Endothelial cell of umbilical vein (primary cell): Measurements from ENCODE around the gene FA2H. TPM values are rescaled to one million over a fixed set of nuclear protein-coding genes. Genes with fewer than 3 reads are reported as not detected.

Experiments used
- BruUV-seq: library from RNA; stranded (reverse); fragments of 400-500 nt; replicated peaks from 2 replicates; lab custom pipeline; 2021; lab: Mats Ljungman, UMichigan
- CTCF ChIA-PET: fragments of 300-600, 350-600 bp; sonication (Branson Sonifier 250); formaldehyde crosslinking; loops from one replicate; lab custom pipeline; 2021; ENCODE audit warnings: antibody characterized with exemption, inconsistent platforms; lab: Charles Lee
- POLR2A ChIA-PET: fragments of 300-600, 350-600 bp; sonication (Branson Sonifier 250); formaldehyde crosslinking; loops from one replicate; lab custom pipeline; 2021; ENCODE audit warnings: antibody characterized with exemption, inconsistent platforms; lab: Charles Lee
- DNase-seq: peaks from one replicate; pipeline ENCODE4 v3.0.0-alpha.2; 2011; ENCODE audit warnings: low read depth, low spot score
- FAIRE-seq: peaks from 2 replicates; lab custom pipeline; 2011; peaks lifted over from hg19 to GRCh38; lab: Jason Lieb, UNC
- H2AFZ ChIP-seq: 2 replicates; pipeline ENCODE4 v1.6.0; 2012; ENCODE audit warnings: low read depth, low read length, control low read depth, inconsistent platforms
- H3K27ac ChIP-seq: 2 replicates; pipeline ENCODE4 v1.5.1; 2011; ENCODE audit warnings: low read depth, mild to moderate bottlenecking, control low read depth, low read length, moderate library complexity; ENCODE audit not compliant: insufficient read depth
- H3K27me3 ChIP-seq, 2 experiments: 2 replicates each; pipeline versions ENCODE4 v1.6.0 to v1.6.1; 2011; ENCODE audit warnings: low read length in 2 of 2, mixed read lengths in 1 of 2; ENCODE audit not compliant: control insufficient read depth in 2 of 2, insufficient read depth in 2 of 2
- H3K36me3 ChIP-seq, 2 experiments: 2 replicates in 1 of 2; 3 replicates in 1 of 2; pipeline ENCODE4 v1.5.1; 2011; ENCODE audit warnings: low read length in 2 of 2, mild to moderate bottlenecking in 1 of 2, moderate library complexity in 1 of 2; ENCODE audit not compliant: control insufficient read depth in 2 of 2, insufficient read depth in 2 of 2; ENCODE audit errors: extremely low read depth in 1 of 2
- H3K4me1 ChIP-seq: 3 replicates; pipeline ENCODE4 v1.5.1; 2011; ENCODE audit warnings: mild to moderate bottlenecking, low read length; ENCODE audit not compliant: control insufficient read depth, insufficient read depth; ENCODE audit errors: extremely low read depth
- H3K4me2 ChIP-seq: 2 replicates; pipeline ENCODE4 v1.6.1; 2011; ENCODE audit warnings: low read length, control low read depth, mixed read lengths; ENCODE audit not compliant: insufficient read depth
- H3K4me3 ChIP-seq, 3 experiments: fragments of 200-600 bp in 1 of 3; sonication (generic), shearing (Covaris generic) in 1 of 3; replicated peaks in 1 of 3; 2 replicates each; pipeline ENCODE4 v1.5.1; 2011 to 2016; ENCODE audit warnings: control low read depth in 3 of 3, low read length in 3 of 3, mild to moderate bottlenecking in 2 of 3, inconsistent platforms in 1 of 3, low read depth in 1 of 3, moderate library complexity in 1 of 3; ENCODE audit not compliant: insufficient read depth in 1 of 3
- H3K79me2 ChIP-seq: 2 replicates; pipeline ENCODE4 v1.6.0; 2012; ENCODE audit warnings: low read length, inconsistent platforms; ENCODE audit not compliant: control insufficient read depth, insufficient read depth
- H3K9ac ChIP-seq: replicated peaks from 2 replicates; pipeline ENCODE3; 2011; ENCODE audit warnings: low read length, control low read depth; ENCODE audit not compliant: insufficient read depth; ENCODE audit errors: extremely low read depth
- H3K9me1 ChIP-seq: replicated peaks from 3 replicates; pipeline ENCODE4 v1.6.0; 2011; ENCODE audit warnings: mild to moderate bottlenecking, low read length; ENCODE audit not compliant: control insufficient read depth, insufficient read depth; ENCODE audit errors: extremely low read depth
- H3K9me3 ChIP-seq: replicated peaks from 2 replicates; pipeline ENCODE4 v1.5.1; 2012; ENCODE audit warnings: low read length, inconsistent platforms; ENCODE audit not compliant: control insufficient read depth, insufficient read depth
- H4K20me1 ChIP-seq: replicated peaks from 2 replicates; pipeline ENCODE3; 2011; ENCODE audit warnings: mild to moderate bottlenecking, low read length; ENCODE audit not compliant: control insufficient read depth, insufficient read depth; ENCODE audit errors: extremely low read depth
- CTCF ChIP-seq, 2 donors: IDR thresholded peaks; 1 replicate in 1 of 2; 2 replicates in 1 of 2; pipeline ENCODE4 v1.5.1; 2011; ENCODE audit warnings: low read length in 2 of 2, mild to moderate bottlenecking in 2 of 2, moderate library complexity in 2 of 2, control low read depth in 1 of 2, inconsistent platforms in 1 of 2, low read depth in 1 of 2; ENCODE audit not compliant: insufficient read depth in 1 of 2; ENCODE audit errors: extremely low read depth in 1 of 2
- EZH2 ChIP-seq: IDR thresholded peaks from 2 replicates; pipeline ENCODE4 v1.6.1; 2012; ENCODE audit warnings: borderline replicate concordance, low read depth, mild to moderate bottlenecking, moderate library complexity, low read length, inconsistent platforms; ENCODE audit not compliant: severe bottlenecking
- FOS ChIP-seq: IDR thresholded peaks from 2 replicates; pipeline ENCODE4 v1.6.1; 2011; ENCODE audit warnings: mild to moderate bottlenecking, low read length, moderate library complexity, borderline replicate concordance; ENCODE audit not compliant: insufficient read depth
- GATA2 ChIP-seq: IDR thresholded peaks from 2 replicates; pipeline ENCODE4 v1.7.0; 2011; ENCODE audit warnings: low read depth, mild to moderate bottlenecking, moderate library complexity, mixed read lengths, low read length; ENCODE audit not compliant: insufficient read length, insufficient read depth
- JUN ChIP-seq: IDR thresholded peaks from 2 replicates; pipeline ENCODE4 v1.6.1; 2011; ENCODE audit warnings: borderline replicate concordance, low read depth; ENCODE audit not compliant: insufficient read length, insufficient read depth
- MAX ChIP-seq: IDR thresholded peaks from 2 replicates; pipeline ENCODE4 v1.6.1; 2011; ENCODE audit not compliant: insufficient read depth, insufficient read length
- MYC ChIP-seq: IDR thresholded peaks from one replicate; pipeline ENCODE4 v1.6.1; 2011; ENCODE audit warnings: mild to moderate bottlenecking, low read depth, low read length
- POLR2A ChIP-seq: IDR thresholded peaks from 2 replicates; pipeline ENCODE4 v1.6.1; 2012; ENCODE audit warnings: low read depth, mild to moderate bottlenecking, control low read depth, low read length
- POLR2AphosphoS5 ChIP-seq: IDR thresholded peaks from 2 replicates; pipeline ENCODE4 v1.6.1; 2012; ENCODE audit warnings: low read depth, mild to moderate bottlenecking, control low read depth, low read length, moderate library complexity; ENCODE audit not compliant: insufficient read depth
- dilution Hi-C: fragments of 300-500 bp; cut with MboI; formaldehyde crosslinking; loops from one replicate; pipeline ENCODE4 v1.15.0; 2019; ENCODE audit warnings: low sequenced_read_pairs; ENCODE audit not compliant: extremely low pct_ligation_motif_present
- intact Hi-C: fragments of 100-400 bp; cut with micrococcal nuclease; formaldehyde crosslinking; loops from one replicate; pipeline ENCODE4 v1.10.0; 2022
- polyA plus RNA-seq, 4 experiments: library from polyadenylated mRNA; depleted of rRNA in 3 of 4; stranded (reverse) in 3 of 4; unstranded in 1 of 4; fragments of >200 nt; gene quantifications; 2 replicates each; pipeline versions ENCODE4 v1.2.1 to v1.2.3, GENCODE V29; 2011 to 2012; ENCODE audit warnings: missing spikeins in 1 of 4
- total RNA-seq: library from RNA; stranded (reverse); gene quantifications from 2 replicates; pipeline ENCODE4 v1.2.3, GENCODE V29; 2021

Gene FA2H
- total and polyA plus RNA-seq, 2 donors (not counting 3 experiments of a cell fraction or from before 2014, with no cell fraction given) = not detected

DNA sequence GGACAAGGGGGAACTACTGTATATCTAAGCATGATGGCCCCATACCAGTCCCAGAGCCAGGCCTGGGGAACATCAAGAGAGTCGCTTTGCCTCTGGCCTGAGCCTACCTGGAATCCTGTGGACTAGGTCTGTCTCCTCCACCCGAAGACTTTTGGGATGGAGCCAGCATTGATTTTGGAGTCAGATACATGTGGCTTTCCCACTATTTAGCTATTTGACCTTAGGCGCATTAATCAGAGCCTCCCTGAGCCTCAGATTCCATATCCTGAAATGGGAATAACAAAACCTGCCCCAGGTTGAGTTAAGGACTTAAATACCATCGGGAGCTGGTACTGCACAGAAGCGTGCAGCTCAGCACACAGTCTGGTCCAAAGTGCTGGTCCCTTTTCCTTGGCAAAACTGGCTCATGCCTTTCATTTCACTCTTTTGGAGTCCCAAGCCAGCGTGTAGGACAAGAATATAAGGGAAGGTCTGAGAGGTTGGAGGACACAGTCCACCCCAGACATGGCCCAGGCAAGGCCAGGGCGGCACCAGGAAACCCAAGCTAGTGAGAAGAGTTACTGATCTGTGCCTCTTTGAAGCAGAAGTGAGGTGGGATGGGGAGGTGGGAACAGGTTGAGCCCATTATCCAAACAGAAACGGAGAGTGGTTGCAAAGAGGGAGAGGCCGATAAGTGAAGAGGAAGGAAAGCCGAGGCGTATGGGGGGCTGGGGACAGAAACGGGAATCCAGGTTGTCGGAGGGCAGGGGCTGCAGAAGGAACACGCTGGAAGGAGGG lies 986 bp downstream of the FA2H start:
- no peaks in the 10 kb centered on the region for H4K20me1 ChIP-seq
- H3K4me2 ChIP-seq = no peak overlapping the region
- H3K36me3 ChIP-seq = no peaks in the 10 kb centered on the region
- BruUV-seq = no TSS peak
- no peak overlapping the region for H2AFZ ChIP-seq
- no peak overlapping the region for H3K4me3 ChIP-seq
- no peaks in the 10 kb centered on the region for H3K9me3 ChIP-seq
- dilution Hi-C loops (no loop called here), intact Hi-C loops (no loop called here)
- TF ChIP-seq POLR2A (no peak), MAX (no peak), GATA2 (no peak), JUN (no peak), FOS (no peak), MYC (no peak), EZH2 (no peak), POLR2AphosphoS5 (no peak), CTCF (IDR thresholded peaks at IDR 0.05; ENCODE audit: extremely low read depth in 1 of 2, insufficient read depth in 1 of 2, low read depth in 1 of 2, low read length in 2 of 2) (no peak)
- no peak overlapping the region for H3K9ac ChIP-seq
- peaks cover 4% of the 10 kb centered on the region for H3K4me1 ChIP-seq
- H3K27ac ChIP-seq = no peak overlapping the region
- H3K27me3 ChIP-seq = peaks cover 21 to 32% of the 10 kb centered on the region in 2 experiments
- ChIA-PET CTCF (interaction anchor here (0.8 to 3.3 kb wide), 11 partner anchors 8 to 122 kb away, joined by 3 to 33 read pairs (median 3); partner anchors contain the start of gene MLKL), POLR2A (no interaction called here)
- H3K79me2 ChIP-seq = no peaks in the 10 kb centered on the region
- no peak for DNase-seq
- H3K9me1 ChIP-seq = no peaks in the 10 kb centered on the region
- no peak for FAIRE-seq
